IMR-90 (cell line): ENCODE results near the gene ABHD17C. TPM values are rescaled to one million over a fixed set of nuclear protein-coding genes. Genes with fewer than 3 reads are reported as not detected.

ENCODE experiments used
- ATAC-seq: fragments of 200-7000 bp; cut with Tn5 transposase; 2 replicates; pipeline ENCODE4 v1.9.1; 2020; ENCODE audit warnings: low read depth, mild to moderate bottlenecking, moderate library complexity
- BruUV-seq: library from RNA; stranded (reverse); fragments of 400-500 nt; replicated peaks from 2 replicates; lab custom pipeline; 2021; lab: Mats Ljungman, UMichigan
- CTCF ChIA-PET: fragments of 300-600 bp; formaldehyde crosslinking; extraction: SDS; loops from one replicate; lab custom pipeline; 2021; ENCODE audit warnings: antibody characterized with exemption; lab: Yijun Ruan, JAX
- POLR2A ChIA-PET: fragments of 300-600 bp; sonication (Branson Sonifier 250); formaldehyde crosslinking; loops from one replicate; lab custom pipeline; 2022; ENCODE audit warnings: antibody characterized with exemption; ENCODE audit not compliant: unreplicated experiment; lab: Charles Lee
- DNase-seq: peaks from one replicate; pipeline ENCODE4 v3.0.0; 2013
- H2AFZ ChIP-seq: replicated peaks from 2 replicates; pipeline ENCODE3; 2013; ENCODE audit warnings: low read length, mild to moderate bottlenecking; ENCODE audit not compliant: poor library complexity
- H2AK5ac ChIP-seq: 2 replicates; pipeline ENCODE4 v1.6.1; 2013; ENCODE audit warnings: low read depth, low read length, inconsistent platforms
- H2AK9ac ChIP-seq: replicated peaks from 2 replicates; pipeline ENCODE3; 2013; ENCODE audit warnings: mild to moderate bottlenecking, low read depth, low read length, moderate library complexity; ENCODE audit not compliant: poor library complexity
- H2BK120ac ChIP-seq: 2 replicates; pipeline ENCODE4 v1.6.1; 2013; ENCODE audit warnings: low read depth, low read length, inconsistent platforms
- H2BK15ac ChIP-seq: 3 replicates; pipeline ENCODE4 v1.6.1; 2013; ENCODE audit warnings: low read depth, low read length, inconsistent platforms
- H2BK20ac ChIP-seq: 2 replicates; pipeline ENCODE4 v1.6.1; 2013; ENCODE audit warnings: low read depth, mild to moderate bottlenecking, inconsistent platforms, low read length, moderate library complexity
- H2BK5ac ChIP-seq: 2 replicates; pipeline ENCODE4 v1.6.1; 2013; ENCODE audit warnings: mild to moderate bottlenecking, low read depth, low read length, inconsistent platforms; ENCODE audit not compliant: poor library complexity, severe bottlenecking
- H3K14ac ChIP-seq: replicated peaks from 2 replicates; pipeline ENCODE4 v1.6.1; 2013; ENCODE audit warnings: low read depth, low read length, inconsistent platforms
- H3K18ac ChIP-seq: 2 replicates; pipeline ENCODE4 v1.6.1; 2013; ENCODE audit warnings: low read depth, low read length, control low read depth
- H3K23ac ChIP-seq: 2 replicates; pipeline ENCODE4 v1.6.1; 2013; ENCODE audit warnings: low read depth, low read length, inconsistent platforms
- H3K27ac ChIP-seq: 2 replicates; pipeline ENCODE4 v1.5.1; 2013; ENCODE audit warnings: mild to moderate bottlenecking, control low read depth, low read length; ENCODE audit not compliant: insufficient read depth
- H3K27me3 ChIP-seq: 2 replicates; pipeline ENCODE4 v1.6.1; 2013; ENCODE audit warnings: low read length; ENCODE audit not compliant: control insufficient read depth, insufficient read depth
- H3K36me3 ChIP-seq: 2 replicates; pipeline ENCODE4 v1.6.1; 2013; ENCODE audit warnings: low read length, mixed read lengths; ENCODE audit not compliant: control insufficient read depth, insufficient read depth
- H3K4ac ChIP-seq: 2 replicates; pipeline ENCODE4 v1.6.1; 2013; ENCODE audit warnings: low read depth, low read length, inconsistent platforms
- H3K4me1 ChIP-seq: 2 replicates; pipeline ENCODE4 v1.6.1; 2013; ENCODE audit warnings: low read length, mixed read lengths; ENCODE audit not compliant: control insufficient read depth, insufficient read depth
- H3K4me2 ChIP-seq: 2 replicates; pipeline ENCODE4 v1.6.1; 2013; ENCODE audit warnings: low read depth, mild to moderate bottlenecking, control low read depth, low read length, moderate library complexity
- H3K4me3 ChIP-seq: 2 replicates; pipeline ENCODE4 v1.5.1; 2013; ENCODE audit warnings: low read depth, mild to moderate bottlenecking, control low read depth, low read length, moderate library complexity; ENCODE audit not compliant: insufficient read depth
- H3K56ac ChIP-seq: 2 replicates; pipeline ENCODE4 v1.6.1; 2013; ENCODE audit warnings: low read length, inconsistent platforms; ENCODE audit not compliant: insufficient read depth; ENCODE audit errors: extremely low read depth
- H3K79me1 ChIP-seq, 2 experiments: 2 replicates each; pipeline ENCODE4 v1.6.1; 2013; ENCODE audit warnings: low read length in 2 of 2, inconsistent platforms in 1 of 2, low read depth in 1 of 2
- H3K9ac ChIP-seq: 2 replicates; pipeline ENCODE4 v1.6.1; 2013; ENCODE audit warnings: low read depth, low read length, control low read depth
- H3K9me1 ChIP-seq: 2 replicates; pipeline ENCODE4 v1.6.1; 2013; ENCODE audit warnings: low read length, inconsistent platforms; ENCODE audit not compliant: insufficient read depth
- H3K9me3 ChIP-seq: 2 replicates; pipeline ENCODE4 v1.6.1; 2013; ENCODE audit warnings: low read length; ENCODE audit not compliant: control insufficient read depth, insufficient read depth
- H4K20me1 ChIP-seq: 2 replicates; pipeline ENCODE4 v1.6.1; 2013; ENCODE audit warnings: low read length, inconsistent platforms; ENCODE audit not compliant: insufficient read depth
- H4K5ac ChIP-seq: 2 replicates; pipeline ENCODE4 v1.6.1; 2013; ENCODE audit warnings: mild to moderate bottlenecking, low read depth, low read length, control low read depth
- H4K8ac ChIP-seq, 2 experiments: 2 replicates each; pipeline ENCODE4 v1.6.1; 2013; ENCODE audit warnings: low read depth in 2 of 2, low read length in 2 of 2, control low read depth in 1 of 2, inconsistent platforms in 1 of 2
- H4K91ac ChIP-seq: 2 replicates; pipeline ENCODE4 v1.6.1; 2013; ENCODE audit warnings: low read depth, low read length, inconsistent platforms; ENCODE audit not compliant: insufficient read depth
- MAFK ChIP-seq: IDR thresholded peaks from 2 replicates; pipeline ENCODE4 v1.6.1; 2012; ENCODE audit warnings: low read depth, low read length, improper control_type of control experiment
- MXI1 ChIP-seq: IDR thresholded peaks from 2 replicates; pipeline ENCODE4 v1.6.1; 2012; ENCODE audit warnings: low read depth, mild to moderate bottlenecking, low read length, moderate library complexity, borderline replicate concordance
- RAD21 ChIP-seq: IDR thresholded peaks from 2 replicates; pipeline ENCODE4 v1.6.1; 2012; ENCODE audit warnings: low read length, improper control_type of control experiment
- SMC3 ChIP-seq: fragments of 150-350 bp; IDR thresholded peaks from 2 replicates; pipeline ENCODE4 v1.6.1; 2016; ENCODE audit warnings: low read depth, mild to moderate bottlenecking, antibody characterized with exemption, low read length, moderate library complexity
- WGBS, 2 experiments: methylation state at CpG; one replicate each; pipeline versions ENCODE4 v1.1.5 to v1.1.7; 2013; ENCODE audit warnings: missing lambda C conversion rate in 2 of 2; ENCODE audit not compliant: insufficient read length in 1 of 2; ENCODE audit errors: extremely low coverage in 2 of 2; 5-methylcytosine and 5-hydroxymethylcytosine counted together
- dilution Hi-C: fragments of 300-500 bp; cut with HindIII; formaldehyde crosslinking; loops from one replicate; pipeline ENCODE4 v1.14.3; 2018; ENCODE audit warnings: low sequenced_read_pairs; ENCODE audit not compliant: unreplicated experiment
- in situ Hi-C: fragments of 300-500 bp; cut with MboI; formaldehyde crosslinking; loops from 3 replicates; pipeline ENCODE4 v1.14.3; 2019; ENCODE audit warnings: low sequenced_read_pairs, inconsistent platforms, mixed read lengths
- intact Hi-C: fragments of 100-400 bp; cut with micrococcal nuclease; formaldehyde crosslinking; loops from 2 replicates; pipeline ENCODE4 v1.10.0; 2022
- polyA plus RNA-seq, 3 experiments: library from polyadenylated mRNA; depleted of rRNA; stranded (reverse); fragments of >200 nt; gene quantifications; 2 replicates each; pipeline ENCODE4 v1.2.3, GENCODE V29; 2012; ENCODE audit warnings: low replicate concordance in 1 of 3
- total RNA-seq: library from RNA; depleted of rRNA; stranded (reverse); fragments of >200 nt; gene quantifications from 2 replicates; pipeline ENCODE4 v1.2.3, GENCODE V29; 2012

ABHD17C gene
- total and polyA plus RNA-seq, 2 of the 4 experiments (the other 2 are of a cell fraction), result 5.4 to 10.3 TPM

DNA sequence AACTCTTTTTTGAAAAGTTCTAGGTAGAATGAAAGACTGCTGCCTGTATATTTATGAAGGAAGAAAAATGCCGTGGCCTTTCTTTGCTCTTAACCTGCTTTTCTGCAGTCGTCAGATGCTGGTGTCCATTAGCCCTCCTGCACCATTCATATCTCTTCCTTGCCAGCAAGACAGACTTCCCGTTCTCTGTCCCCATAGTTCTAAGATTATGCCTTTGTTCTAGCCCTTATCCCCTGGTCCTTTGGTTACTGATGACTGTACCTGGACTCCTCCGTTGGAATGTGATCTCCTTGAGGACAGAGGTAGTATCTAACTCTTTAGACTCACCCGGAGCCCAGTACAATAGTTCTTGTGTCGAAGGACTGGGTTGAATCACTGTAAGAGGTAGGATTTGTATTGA lies 16.8 kb downstream of the ABHD17C start:
- Histone ChIP-seq H2BK20ac (no peak overlapping the region), H2BK120ac (no peak overlapping the region), H3K56ac (no peak overlapping the region), H2AFZ (no peak overlapping the region), H3K4me1 (peaks cover 2% of the 10 kb centered on the region; the same call in 1 of the 2 replicates), H3K4me3 (no peak overlapping the region), H3K9me1 (peaks cover 15% of the 10 kb centered on the region), H4K20me1 (peaks cover 86% of the 10 kb centered on the region), H2AK5ac (no peak overlapping the region), H2BK15ac (no peak overlapping the region), H3K14ac (no peak overlapping the region), H3K9me3 (no peaks in the 10 kb centered on the region), H3K4me2 (no peak overlapping the region), H4K5ac (no peak overlapping the region), H4K8ac (no peak overlapping the region), H3K79me1 (peaks cover 43 to 93% of the 10 kb centered on the region in 2 experiments), H3K27ac (no peak overlapping the region), H3K9ac (no peak overlapping the region), H3K4ac (no peak overlapping the region), H3K23ac (no peak overlapping the region), H3K36me3 (peaks cover 11% of the 10 kb centered on the region), H4K91ac (no peak overlapping the region), H3K18ac (no peak overlapping the region), H2BK5ac (no peak overlapping the region), H3K27me3 (no peaks in the 10 kb centered on the region), H2AK9ac (no peak overlapping the region)
- TF ChIP-seq SMC3, result no peak
- no peak for TF ChIP-seq MXI1
- TF ChIP-seq RAD21, result no peak
- no peak for TF ChIP-seq MAFK
- ATAC-seq, result no peak
- CTCF ChIA-PET, result no interaction called here
- BruUV-seq, result no TSS peak
- POLR2A ChIA-PET, result interaction anchor here (0.6 kb wide), 1 partner anchor 269 kb away, joined by 4 read pairs; no protein-coding TSS in a partner anchor
- in situ Hi-C loops (no loop called here), intact Hi-C loops (no loop called here), dilution Hi-C loops (no loop called here)
- DNase-seq, result no peak
- 80% methylated on average over 1 of the region's 6 CpGs; no CpG with 5 or more reads in 1 of the 2 experiments for WGBS, 2 experiments
